ENCODE results near the gene TLCD2. TPM values are rescaled to one million over a fixed set of nuclear protein-coding genes. Genes with fewer than 3 reads are reported as not detected.
"Not testable (repeated sequence)": the region's sequence is repeated elsewhere in the genome, so short reads cannot be mapped to it uniquely, and the experiment has no call there.

Gene TLCD2
- total RNA-seq, 1 donor from 2014 or later: 4.3 TPM

GRCh38 chr17:1716076-1716911, 6.1 kb upstream of the TLCD2 start:
- DNase-seq: peak; percentile 100

GRCh38 chr17:1715803-1716075, 5.6 kb upstream of the TLCD2 start:
- DNase-seq: no peak

- peak; percentile 90 for DNase-seq
Observed at GRCh38 chr17:1714980-1715802, 5.0 kb upstream of the TLCD2 start.

GRCh38 chr17:1714427-1714979, 4.3 kb upstream of the TLCD2 start:
- DNase-seq: peak; percentile 98

- peak; percentile 69 for DNase-seq
Observed at GRCh38 chr17:1713878-1714426, 3.8 kb upstream of the TLCD2 start.

- no peak for DNase-seq
Observed at GRCh38 chr17:1713160-1713877, 3.1 kb upstream of the TLCD2 start.

GRCh38 chr17:1712271-1712670, 2.1 kb upstream of the TLCD2 start:
- DNase-seq: no peak

GRCh38 chr17:1711804-1712203, 1.6 kb upstream of the TLCD2 start:
- no peak for DNase-seq

- DNase-seq: no peak
Observed at GRCh38 chr17:1710807-1711553, 803 bp upstream of the TLCD2 start.

GRCh38 chr17:1709403-1709951, 700 bp downstream of the TLCD2 start:
- no peak for DNase-seq

- DNase-seq: not testable (repeated sequence)
Observed at GRCh38 chr17:1708791-1709346, 1.3 kb downstream of the TLCD2 start.

- DNase-seq: no peak
Observed at GRCh38 chr17:1707107-1707506, 3.1 kb downstream of the TLCD2 start.

- no peak for DNase-seq
Observed at GRCh38 chr17:1705004-1705403, 5.2 kb downstream of the TLCD2 start.

- DNase-seq: no peak
Observed at GRCh38 chr17:1703063-1703462, 7.1 kb downstream of the TLCD2 start.

GRCh38 chr17:1699891-1700290, 10.3 kb downstream of the TLCD2 start:
- DNase-seq: not testable (repeated sequence)

GRCh38 chr17:1697681-1698080, 12.5 kb downstream of the TLCD2 start:
- no peak for DNase-seq

- DNase-seq: no peak
Observed at GRCh38 chr17:1695365-1695764, 14.8 kb downstream of the TLCD2 start.

- DNase-seq: no peak
Observed at GRCh38 chr17:1693339-1693738, 16.8 kb downstream of the TLCD2 start.

GRCh38 chr17:1690544-1691221, 19.5 kb downstream of the TLCD2 start:
- no peak for DNase-seq

- not testable (repeated sequence) for DNase-seq
Observed at GRCh38 chr17:1688405-1688804, 21.8 kb downstream of the TLCD2 start.

Data from tongue (tissue), 2 donors.